Endothelial cell of umbilical vein (primary cell): ENCODE data around the gene ADAM33. TPM values are rescaled to one million over a fixed set of nuclear protein-coding genes. Genes with fewer than 3 reads are reported as not detected.

Experiments used
- BruUV-seq: library from RNA; stranded (reverse); fragments of 400-500 nt; replicated peaks from 2 replicates; lab custom pipeline; 2021; lab: Mats Ljungman, UMichigan
- CTCF ChIA-PET: fragments of 300-600, 350-600 bp; sonication (Branson Sonifier 250); formaldehyde crosslinking; loops from one replicate; lab custom pipeline; 2021; ENCODE audit warnings: antibody characterized with exemption, inconsistent platforms; lab: Charles Lee
- POLR2A ChIA-PET: fragments of 300-600, 350-600 bp; sonication (Branson Sonifier 250); formaldehyde crosslinking; loops from one replicate; lab custom pipeline; 2021; ENCODE audit warnings: antibody characterized with exemption, inconsistent platforms; lab: Charles Lee
- DNase-seq: peaks from one replicate; pipeline ENCODE4 v3.0.0-alpha.2; 2011; ENCODE audit warnings: low read depth, low spot score
- FAIRE-seq: peaks from 2 replicates; lab custom pipeline; 2011; peaks lifted over from hg19 to GRCh38; lab: Jason Lieb, UNC
- H2AFZ ChIP-seq: 2 replicates; pipeline ENCODE4 v1.6.0; 2012; ENCODE audit warnings: low read depth, low read length, control low read depth, inconsistent platforms
- H3K27ac ChIP-seq: 2 replicates; pipeline ENCODE4 v1.5.1; 2011; ENCODE audit warnings: low read depth, mild to moderate bottlenecking, control low read depth, low read length, moderate library complexity; ENCODE audit not compliant: insufficient read depth
- H3K27me3 ChIP-seq, 2 experiments: 2 replicates each; pipeline versions ENCODE4 v1.6.0 to v1.6.1; 2011; ENCODE audit warnings: low read length in 2 of 2, mixed read lengths in 1 of 2; ENCODE audit not compliant: control insufficient read depth in 2 of 2, insufficient read depth in 2 of 2
- H3K36me3 ChIP-seq, 2 experiments: 2 replicates in 1 of 2; 3 replicates in 1 of 2; pipeline ENCODE4 v1.5.1; 2011; ENCODE audit warnings: low read length in 2 of 2, mild to moderate bottlenecking in 1 of 2, moderate library complexity in 1 of 2; ENCODE audit not compliant: control insufficient read depth in 2 of 2, insufficient read depth in 2 of 2; ENCODE audit errors: extremely low read depth in 1 of 2
- H3K4me1 ChIP-seq: 3 replicates; pipeline ENCODE4 v1.5.1; 2011; ENCODE audit warnings: mild to moderate bottlenecking, low read length; ENCODE audit not compliant: control insufficient read depth, insufficient read depth; ENCODE audit errors: extremely low read depth
- H3K4me2 ChIP-seq: 2 replicates; pipeline ENCODE4 v1.6.1; 2011; ENCODE audit warnings: low read length, control low read depth, mixed read lengths; ENCODE audit not compliant: insufficient read depth
- H3K4me3 ChIP-seq, 3 experiments: fragments of 200-600 bp in 1 of 3; sonication (generic), shearing (Covaris generic) in 1 of 3; replicated peaks in 1 of 3; 2 replicates each; pipeline ENCODE4 v1.5.1; 2011 to 2016; ENCODE audit warnings: control low read depth in 3 of 3, low read length in 3 of 3, mild to moderate bottlenecking in 2 of 3, inconsistent platforms in 1 of 3, low read depth in 1 of 3, moderate library complexity in 1 of 3; ENCODE audit not compliant: insufficient read depth in 1 of 3
- H3K79me2 ChIP-seq: 2 replicates; pipeline ENCODE4 v1.6.0; 2012; ENCODE audit warnings: low read length, inconsistent platforms; ENCODE audit not compliant: control insufficient read depth, insufficient read depth
- H3K9ac ChIP-seq: replicated peaks from 2 replicates; pipeline ENCODE3; 2011; ENCODE audit warnings: low read length, control low read depth; ENCODE audit not compliant: insufficient read depth; ENCODE audit errors: extremely low read depth
- H3K9me1 ChIP-seq: replicated peaks from 3 replicates; pipeline ENCODE4 v1.6.0; 2011; ENCODE audit warnings: mild to moderate bottlenecking, low read length; ENCODE audit not compliant: control insufficient read depth, insufficient read depth; ENCODE audit errors: extremely low read depth
- H3K9me3 ChIP-seq: replicated peaks from 2 replicates; pipeline ENCODE4 v1.5.1; 2012; ENCODE audit warnings: low read length, inconsistent platforms; ENCODE audit not compliant: control insufficient read depth, insufficient read depth
- H4K20me1 ChIP-seq: replicated peaks from 2 replicates; pipeline ENCODE3; 2011; ENCODE audit warnings: mild to moderate bottlenecking, low read length; ENCODE audit not compliant: control insufficient read depth, insufficient read depth; ENCODE audit errors: extremely low read depth
- CTCF ChIP-seq, 2 donors: IDR thresholded peaks; 1 replicate in 1 of 2; 2 replicates in 1 of 2; pipeline ENCODE4 v1.5.1; 2011; ENCODE audit warnings: low read length in 2 of 2, mild to moderate bottlenecking in 2 of 2, moderate library complexity in 2 of 2, control low read depth in 1 of 2, inconsistent platforms in 1 of 2, low read depth in 1 of 2; ENCODE audit not compliant: insufficient read depth in 1 of 2; ENCODE audit errors: extremely low read depth in 1 of 2
- EZH2 ChIP-seq: IDR thresholded peaks from 2 replicates; pipeline ENCODE4 v1.6.1; 2012; ENCODE audit warnings: borderline replicate concordance, low read depth, mild to moderate bottlenecking, moderate library complexity, low read length, inconsistent platforms; ENCODE audit not compliant: severe bottlenecking
- FOS ChIP-seq: IDR thresholded peaks from 2 replicates; pipeline ENCODE4 v1.6.1; 2011; ENCODE audit warnings: mild to moderate bottlenecking, low read length, moderate library complexity, borderline replicate concordance; ENCODE audit not compliant: insufficient read depth
- GATA2 ChIP-seq: IDR thresholded peaks from 2 replicates; pipeline ENCODE4 v1.7.0; 2011; ENCODE audit warnings: low read depth, mild to moderate bottlenecking, moderate library complexity, mixed read lengths, low read length; ENCODE audit not compliant: insufficient read length, insufficient read depth
- JUN ChIP-seq: IDR thresholded peaks from 2 replicates; pipeline ENCODE4 v1.6.1; 2011; ENCODE audit warnings: borderline replicate concordance, low read depth; ENCODE audit not compliant: insufficient read length, insufficient read depth
- MAX ChIP-seq: IDR thresholded peaks from 2 replicates; pipeline ENCODE4 v1.6.1; 2011; ENCODE audit not compliant: insufficient read depth, insufficient read length
- POLR2AphosphoS5 ChIP-seq: IDR thresholded peaks from 2 replicates; pipeline ENCODE4 v1.6.1; 2012; ENCODE audit warnings: low read depth, mild to moderate bottlenecking, control low read depth, low read length, moderate library complexity; ENCODE audit not compliant: insufficient read depth
- dilution Hi-C: fragments of 300-500 bp; cut with MboI; formaldehyde crosslinking; loops from one replicate; pipeline ENCODE4 v1.15.0; 2019; ENCODE audit warnings: low sequenced_read_pairs; ENCODE audit not compliant: extremely low pct_ligation_motif_present
- intact Hi-C: fragments of 100-400 bp; cut with micrococcal nuclease; formaldehyde crosslinking; loops from one replicate; pipeline ENCODE4 v1.10.0; 2022
- polyA plus RNA-seq, 4 experiments: library from polyadenylated mRNA; depleted of rRNA in 3 of 4; stranded (reverse) in 3 of 4; unstranded in 1 of 4; fragments of >200 nt; gene quantifications; 2 replicates each; pipeline versions ENCODE4 v1.2.1 to v1.2.3, GENCODE V29; 2011 to 2012; ENCODE audit warnings: missing spikeins in 1 of 4
- total RNA-seq: library from RNA; stranded (reverse); gene quantifications from 2 replicates; pipeline ENCODE4 v1.2.3, GENCODE V29; 2021

Gene ADAM33
- total and polyA plus RNA-seq, 2 donors (not counting 3 experiments of a cell fraction or from before 2014, with no cell fraction given) = 0.06 to 0.18 TPM

GRCh38 chr20:3707508-3707899 lies 25.7 kb upstream of the ADAM33 start:
- Histone ChIP-seq H3K9me1 (no peaks in the 10 kb centered on the region), H3K79me2 (no peaks in the 10 kb centered on the region), H2AFZ (no peak overlapping the region), H3K4me3 (no peak overlapping the region), H3K9ac (no peak overlapping the region), H3K9me3 (no peaks in the 10 kb centered on the region), H3K4me2 (no peak overlapping the region), H4K20me1 (no peaks in the 10 kb centered on the region), H3K27ac (no peak overlapping the region), H3K4me1 (no peaks in the 10 kb centered on the region), H3K36me3 (no peaks in the 10 kb centered on the region), H3K27me3 (no peaks in the 10 kb centered on the region)
- dilution Hi-C loops = no loop called here
- no peak for DNase-seq
- no peak for FAIRE-seq
- POLR2A ChIA-PET = interaction anchor here (0.6 kb wide), 1 partner anchor 25 kb away, joined by 8 read pairs; no protein-coding TSS in a partner anchor
- TF ChIP-seq POLR2AphosphoS5 (no peak), FOS (no peak), MAX (no peak), GATA2 (no peak), JUN (no peak), CTCF (IDR thresholded peaks at IDR 0.05; ENCODE audit: extremely low read depth in 1 of 2, insufficient read depth in 1 of 2, low read depth in 1 of 2, low read length in 2 of 2) (no peak), EZH2 (no peak)
- intact Hi-C loops = no loop called here
- BruUV-seq = no TSS peak
- CTCF ChIA-PET = interaction anchor here (1.1 to 4.7 kb wide), 7 partner anchors 9 to 144 kb away, joined by 3 to 112 read pairs (median 10); partner anchors contain the start of gene ADISSP
